SK-N-SH (cell line): ENCODE measurements around the gene LYRM4. TPM values are rescaled to one million over a fixed set of nuclear protein-coding genes. Genes with fewer than 3 reads are reported as not detected.

Experiments used
- CTCF ChIA-PET: fragments of 300-600, 350-600 bp; formaldehyde crosslinking; extraction: SDS; loops from one replicate; lab custom pipeline; 2021; lab: Yijun Ruan, JAX
- POLR2A ChIA-PET: fragments of 350-600 bp; sonication (Branson Sonifier 250); formaldehyde crosslinking; extraction: SDS; loops from one replicate; lab custom pipeline; 2020; ENCODE audit warnings: antibody characterized with exemption, inconsistent platforms; lab: Yijun Ruan, JAX
- DNase-seq: peaks from one replicate; pipeline ENCODE4 v3.0.0; 2012
- H2AFZ ChIP-seq: fragments of 200-600 bp; sonication (generic); 2 replicates; pipeline ENCODE4 v1.8.1; 2016; ENCODE audit warnings: antibody characterized with exemption, mild to moderate bottlenecking, low read depth
- H3F3A ChIP-seq: fragments of 200-600 bp; sonication (generic); replicated peaks from 2 replicates; pipeline ENCODE3; 2016; ENCODE audit warnings: antibody characterized with exemption, mild to moderate bottlenecking; ENCODE audit not compliant: insufficient read depth
- H3K27ac ChIP-seq, 2 experiments: fragments of 200-500 bp in 1 of 2; fragments of 200-600 bp in 1 of 2; sonication (Bioruptor generic) in 1 of 2; sonication (generic), shearing (Covaris generic) in 1 of 2; 2 replicates each; pipeline versions ENCODE4 v1.5.1 to v1.6.1; 2014 to 2016; ENCODE audit warnings: low read depth in 2 of 2, inconsistent platforms in 1 of 2, low read length in 1 of 2, mild to moderate bottlenecking in 1 of 2, mixed read lengths in 1 of 2
- H3K27me3 ChIP-seq: fragments of 200-600 bp; sonication (generic), shearing (Covaris generic); 2 replicates; pipeline ENCODE4 v1.6.1; 2016; ENCODE audit warnings: mixed run types; ENCODE audit not compliant: insufficient read depth
- H3K36me3 ChIP-seq, 2 experiments: fragments of 200-500 bp in 1 of 2; fragments of 200-600 bp in 1 of 2; sonication (Bioruptor generic) in 1 of 2; sonication (generic) in 1 of 2; replicated peaks in 1 of 2; 2 replicates each; pipeline versions ENCODE3 to v1.5.1; 2014 to 2016; ENCODE audit warnings: low read length in 1 of 2, mild to moderate bottlenecking in 1 of 2; ENCODE audit not compliant: insufficient read depth in 2 of 2, control insufficient read depth in 1 of 2
- H3K4me1 ChIP-seq, 2 experiments: fragments of 200-500 bp in 1 of 2; fragments of 200-600 bp in 1 of 2; sonication (Bioruptor generic) in 1 of 2; sonication (generic), shearing (Covaris generic) in 1 of 2; 2 replicates each; pipeline versions ENCODE4 v1.5.1 to v1.6.1; 2014 to 2016; ENCODE audit warnings: low read depth in 1 of 2, low read length in 1 of 2, mixed run types in 1 of 2; ENCODE audit not compliant: insufficient read depth in 2 of 2, control insufficient read depth in 1 of 2
- H3K4me2 ChIP-seq: fragments of 200-600 bp; sonication (generic), shearing (Covaris generic); 2 replicates; pipeline ENCODE4 v1.6.1; 2017; ENCODE audit warnings: mixed run types
- H3K4me3 ChIP-seq, 2 experiments: fragments of 200-500 bp in 1 of 2; fragments of 200-600 bp in 1 of 2; sonication (Bioruptor generic) in 1 of 2; sonication (generic), shearing (Covaris generic) in 1 of 2; 2 replicates each; pipeline versions ENCODE4 v1.5.1 to v1.8.1; 2014 to 2016; ENCODE audit warnings: low read depth in 2 of 2, inconsistent platforms in 1 of 2, low read length in 1 of 2, mild to moderate bottlenecking in 1 of 2, mixed read lengths in 1 of 2, moderate library complexity in 1 of 2
- H3K79me2 ChIP-seq: fragments of 200-600 bp; sonication (generic); 2 replicates; pipeline ENCODE4 v1.8.1; 2017; ENCODE audit warnings: mild to moderate bottlenecking; ENCODE audit not compliant: insufficient read depth
- H3K9ac ChIP-seq: fragments of 200-600 bp; sonication (generic); 2 replicates; pipeline ENCODE4 v1.6.1; 2017; ENCODE audit warnings: mixed run types
- H3K9me2 ChIP-seq: fragments of 200-600 bp; sonication (generic); 2 replicates; pipeline ENCODE4 v1.6.1; 2017; ENCODE audit warnings: mixed run types
- H3K9me3 ChIP-seq: fragments of 200-600 bp; sonication (generic); 2 replicates; pipeline ENCODE4 v1.6.1; 2017; ENCODE audit warnings: mixed run types, mild to moderate bottlenecking, moderate library complexity
- H4K20me1 ChIP-seq: fragments of 200-600 bp; sonication (generic); 2 replicates; pipeline ENCODE4 v1.6.1; 2017; ENCODE audit warnings: mild to moderate bottlenecking, mixed run types; ENCODE audit not compliant: insufficient read depth
- CHD2 ChIP-seq: fragments of 150-350 bp; IDR thresholded peaks from 2 replicates; pipeline ENCODE4 v1.6.1; 2018; ENCODE audit warnings: low read length; ENCODE audit not compliant: partially characterized antibody
- EP300 ChIP-seq, 2 experiments: IDR thresholded peaks; 2 replicates each; pipeline versions ENCODE4 v1.4.0 to v1.6.1; 2012; ENCODE audit warnings: borderline replicate concordance in 1 of 2, low read depth in 1 of 2, low read length in 1 of 2
- FOXJ3 ChIP-seq: sonication (generic); formaldehyde crosslinking; IDR thresholded peaks from 2 replicates; pipeline ENCODE4 v1.5.1; 2020; ENCODE audit warnings: mild to moderate bottlenecking, missing genetic modification reagents
- GABPA ChIP-seq: IDR thresholded peaks from 2 replicates; pipeline ENCODE4 v1.4.0; 2012; ENCODE audit warnings: low read depth, mild to moderate bottlenecking
- GATA2 ChIP-seq: sonication (generic); formaldehyde crosslinking; IDR thresholded peaks from 2 replicates; pipeline ENCODE4 v1.5.0; 2020; ENCODE audit warnings: mild to moderate bottlenecking, missing genetic modification reagents
- JUND ChIP-seq: IDR thresholded peaks from 2 replicates; pipeline ENCODE4 v1.4.0; 2012
- MXI1 ChIP-seq: IDR thresholded peaks from 2 replicates; pipeline ENCODE4 v1.6.1; 2012; ENCODE audit warnings: mild to moderate bottlenecking, low read depth, low read length, improper control_type of control experiment
- NFIC ChIP-seq: IDR thresholded peaks from 2 replicates; pipeline ENCODE4 v1.4.0; 2012; ENCODE audit warnings: borderline replicate concordance
- NRF1 ChIP-seq: IDR thresholded peaks from 2 replicates; pipeline ENCODE4 v1.6.1; 2012; ENCODE audit warnings: low read depth, mild to moderate bottlenecking, low read length
- POLR2AphosphoS5 ChIP-seq: IDR thresholded peaks from 2 replicates; pipeline ENCODE4 v1.6.1; 2012; ENCODE audit warnings: low read depth, low read length
- RAD21 ChIP-seq: IDR thresholded peaks from 2 replicates; pipeline ENCODE4 v1.6.1; 2012; ENCODE audit warnings: mild to moderate bottlenecking, low read length
- RFX5 ChIP-seq: IDR thresholded peaks from 2 replicates; pipeline ENCODE4 v1.6.1; 2012; ENCODE audit warnings: mild to moderate bottlenecking, improper control_type of control experiment, low read length
- RXRA ChIP-seq: IDR thresholded peaks from 2 replicates; pipeline ENCODE4 v1.4.0; 2012; ENCODE audit warnings: low read depth, mild to moderate bottlenecking, borderline replicate concordance
- SIN3A ChIP-seq: IDR thresholded peaks from 2 replicates; pipeline ENCODE4 v1.6.1; 2012; ENCODE audit warnings: low read depth, mild to moderate bottlenecking, low read length, moderate library complexity, borderline replicate concordance
- SMC3 ChIP-seq: IDR thresholded peaks from 2 replicates; pipeline ENCODE4 v1.6.1; 2012; ENCODE audit warnings: low read depth, low read length, improper control_type of control experiment
- TCF12 ChIP-seq: IDR thresholded peaks from 2 replicates; pipeline ENCODE4 v1.4.0; 2012
- YY1 ChIP-seq: IDR thresholded peaks from 2 replicates; pipeline ENCODE4 v1.4.0; 2012; ENCODE audit warnings: low read depth, mild to moderate bottlenecking
- WGBS: methylation state at CpG from one replicate; pipeline ENCODE4 v1.1.6; 2017; ENCODE audit warnings: low lambda C conversion rate; 5-methylcytosine and 5-hydroxymethylcytosine counted together
- polyA plus RNA-seq, 3 experiments: library from polyadenylated mRNA; depleted of rRNA; stranded (reverse); fragments of >200 nt; gene quantifications; 2 replicates each; pipeline ENCODE4 v1.2.3, GENCODE V29; 2012
- TF ChIP-seq, protein P1 (sequence below): IDR thresholded peaks from 2 replicates; pipeline ENCODE4 v1.6.1; 2012; ENCODE audit warnings: mild to moderate bottlenecking, low read depth, low read length, moderate library complexity
- TF ChIP-seq, protein P2 (sequence below): IDR thresholded peaks from 2 replicates; pipeline ENCODE4 v1.4.0; 2012; ENCODE audit warnings: low read depth
- TF ChIP-seq, protein P3 (sequence below): IDR thresholded peaks from 2 replicates; pipeline ENCODE4 v1.4.0; 2012; ENCODE audit warnings: low read depth, borderline replicate concordance

The LYRM4 gene
- polyA plus RNA-seq, 1 of the 3 experiments (the other 2 are of a cell fraction) = 37.2 TPM

DNA sequence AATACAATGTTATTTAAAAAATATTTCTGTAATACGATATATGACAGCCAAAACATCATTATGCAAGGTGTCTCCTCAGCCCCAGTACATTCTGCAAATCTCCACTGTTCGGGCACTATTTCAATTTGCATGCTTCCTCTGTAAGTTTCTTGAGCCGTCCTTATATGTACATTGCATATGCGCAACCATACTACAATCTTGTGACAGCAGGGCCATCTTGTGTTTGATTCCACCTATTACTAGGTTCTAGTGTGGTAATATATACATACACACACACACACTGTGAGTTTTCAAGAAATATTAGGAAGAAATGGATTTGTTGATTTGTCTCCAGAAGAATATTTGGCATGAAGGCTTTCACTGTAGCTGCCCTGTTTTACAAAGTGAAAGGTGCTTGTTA is 9.8 kb downstream of the LYRM4 start:
- Histone ChIP-seq H3K9ac (no peak overlapping the region), H2AFZ (no peak overlapping the region), H3K4me2 (no peak overlapping the region), H3K9me3 (no peaks in the 10 kb centered on the region), H3K36me3 (peaks cover 9 to 11% of the 10 kb centered on the region in 2 experiments), H3K27me3 (no peaks in the 10 kb centered on the region), H3F3A (no peaks in the 10 kb centered on the region), H3K27ac (no peak overlapping the region), H4K20me1 (peaks cover 7% of the 10 kb centered on the region; the same call in 1 of the 2 replicates), H3K9me2 (no peaks in the 10 kb centered on the region), H3K4me3 (no peak overlapping the region), H3K4me1 (peaks cover 0 to 2% of the 10 kb centered on the region in 2 experiments; a peak in 2 of 4 replicates), H3K79me2 (peaks cover 26% of the 10 kb centered on the region)
- TF ChIP-seq, protein P1, sequence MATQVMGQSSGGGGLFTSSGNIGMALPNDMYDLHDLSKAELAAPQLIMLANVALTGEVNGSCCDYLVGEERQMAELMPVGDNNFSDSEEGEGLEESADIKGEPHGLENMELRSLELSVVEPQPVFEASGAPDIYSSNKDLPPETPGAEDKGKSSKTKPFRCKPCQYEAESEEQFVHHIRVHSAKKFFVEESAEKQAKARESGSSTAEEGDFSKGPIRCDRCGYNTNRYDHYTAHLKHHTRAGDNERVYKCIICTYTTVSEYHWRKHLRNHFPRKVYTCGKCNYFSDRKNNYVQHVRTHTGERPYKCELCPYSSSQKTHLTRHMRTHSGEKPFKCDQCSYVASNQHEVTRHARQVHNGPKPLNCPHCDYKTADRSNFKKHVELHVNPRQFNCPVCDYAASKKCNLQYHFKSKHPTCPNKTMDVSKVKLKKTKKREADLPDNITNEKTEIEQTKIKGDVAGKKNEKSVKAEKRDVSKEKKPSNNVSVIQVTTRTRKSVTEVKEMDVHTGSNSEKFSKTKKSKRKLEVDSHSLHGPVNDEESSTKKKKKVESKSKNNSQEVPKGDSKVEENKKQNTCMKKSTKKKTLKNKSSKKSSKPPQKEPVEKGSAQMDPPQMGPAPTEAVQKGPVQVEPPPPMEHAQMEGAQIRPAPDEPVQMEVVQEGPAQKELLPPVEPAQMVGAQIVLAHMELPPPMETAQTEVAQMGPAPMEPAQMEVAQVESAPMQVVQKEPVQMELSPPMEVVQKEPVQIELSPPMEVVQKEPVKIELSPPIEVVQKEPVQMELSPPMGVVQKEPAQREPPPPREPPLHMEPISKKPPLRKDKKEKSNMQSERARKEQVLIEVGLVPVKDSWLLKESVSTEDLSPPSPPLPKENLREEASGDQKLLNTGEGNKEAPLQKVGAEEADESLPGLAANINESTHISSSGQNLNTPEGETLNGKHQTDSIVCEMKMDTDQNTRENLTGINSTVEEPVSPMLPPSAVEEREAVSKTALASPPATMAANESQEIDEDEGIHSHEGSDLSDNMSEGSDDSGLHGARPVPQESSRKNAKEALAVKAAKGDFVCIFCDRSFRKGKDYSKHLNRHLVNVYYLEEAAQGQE = no peak
- TF ChIP-seq RAD21 = 0 out of 2 replicates have a peak, but pooled peaks have one; percentile 13
- TF ChIP-seq GABPA = no peak
- TF ChIP-seq TCF12 = no peak
- 97% methylated on average over 4 of the region's 4 CpGs for WGBS
- no peak for DNase-seq
- ChIA-PET POLR2A (no interaction called here), CTCF (no interaction called here)

DNA sequence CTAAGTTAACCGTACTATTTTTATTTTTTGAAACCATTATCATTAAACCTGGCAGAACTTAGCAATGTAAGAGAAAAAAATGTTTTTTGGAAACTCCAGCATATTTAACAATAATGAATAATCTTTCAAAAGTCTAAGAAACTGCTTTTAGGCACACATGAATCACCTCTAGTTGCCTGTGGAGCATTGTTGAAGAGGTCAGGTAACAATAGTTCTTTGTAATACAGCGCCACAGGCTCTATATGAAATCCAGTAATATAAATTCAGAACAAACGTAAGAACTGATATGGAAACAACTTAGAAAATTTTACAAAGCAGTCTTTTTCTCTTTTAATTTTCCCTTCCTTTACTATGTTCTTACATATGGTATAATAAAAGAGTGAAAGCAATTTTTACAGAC is 10.3 kb downstream of the LYRM4 start:
- Histone ChIP-seq H3K4me1 (peaks cover 0 to 2% of the 10 kb centered on the region in 2 experiments; a peak in 2 of 4 replicates), H3K4me3 (no peak overlapping the region), H3K9ac (no peak overlapping the region), H3K79me2 (peaks cover 29% of the 10 kb centered on the region), H3K4me2 (no peak overlapping the region), H3K27me3 (no peaks in the 10 kb centered on the region), H2AFZ (no peak overlapping the region), H3K9me2 (no peaks in the 10 kb centered on the region), H3K27ac (no peak overlapping the region), H3K9me3 (no peaks in the 10 kb centered on the region), H3F3A (no peaks in the 10 kb centered on the region), H4K20me1 (peaks cover 7% of the 10 kb centered on the region; the same call in 1 of the 2 replicates), H3K36me3 (peaks cover 9 to 15% of the 10 kb centered on the region in 2 experiments)
- DNase-seq = no peak
- ChIA-PET POLR2A (no interaction called here), CTCF (no interaction called here)
- TF ChIP-seq POLR2AphosphoS5 (no peak), JUND (no peak), CHD2 (no peak), YY1 (no peak), FOXJ3 (CRISPR knock-in tag) (no peak), SIN3A (no peak), GATA2 (CRISPR knock-in tag) (no peak), RFX5 (no peak), EP300 (IDR thresholded peaks at IDR 0.05; ENCODE audit: borderline replicate concordance in 1 of 2, low read depth in 1 of 2, low read length in 1 of 2) (no peak), NRF1 (no peak), SMC3 (no peak), RXRA (no peak), RAD21 (no peak), MXI1 (no peak), NFIC (no peak)
- TF ChIP-seq, protein P2, sequence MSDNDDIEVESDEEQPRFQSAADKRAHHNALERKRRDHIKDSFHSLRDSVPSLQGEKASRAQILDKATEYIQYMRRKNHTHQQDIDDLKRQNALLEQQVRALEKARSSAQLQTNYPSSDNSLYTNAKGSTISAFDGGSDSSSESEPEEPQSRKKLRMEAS = no peak
- TF ChIP-seq, protein P3, sequence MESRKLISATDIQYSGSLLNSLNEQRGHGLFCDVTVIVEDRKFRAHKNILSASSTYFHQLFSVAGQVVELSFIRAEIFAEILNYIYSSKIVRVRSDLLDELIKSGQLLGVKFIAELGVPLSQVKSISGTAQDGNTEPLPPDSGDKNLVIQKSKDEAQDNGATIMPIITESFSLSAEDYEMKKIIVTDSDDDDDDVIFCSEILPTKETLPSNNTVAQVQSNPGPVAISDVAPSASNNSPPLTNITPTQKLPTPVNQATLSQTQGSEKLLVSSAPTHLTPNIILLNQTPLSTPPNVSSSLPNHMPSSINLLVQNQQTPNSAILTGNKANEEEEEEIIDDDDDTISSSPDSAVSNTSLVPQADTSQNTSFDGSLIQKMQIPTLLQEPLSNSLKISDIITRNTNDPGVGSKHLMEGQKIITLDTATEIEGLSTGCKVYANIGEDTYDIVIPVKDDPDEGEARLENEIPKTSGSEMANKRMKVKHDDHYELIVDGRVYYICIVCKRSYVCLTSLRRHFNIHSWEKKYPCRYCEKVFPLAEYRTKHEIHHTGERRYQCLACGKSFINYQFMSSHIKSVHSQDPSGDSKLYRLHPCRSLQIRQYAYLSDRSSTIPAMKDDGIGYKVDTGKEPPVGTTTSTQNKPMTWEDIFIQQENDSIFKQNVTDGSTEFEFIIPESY = no peak
- 96% methylated on average over 3 of the region's 3 CpGs for WGBS
